HCT116 (cell line): ENCODE results near the gene PIK3R2. TPM values are rescaled to one million over a fixed set of nuclear protein-coding genes. Genes with fewer than 3 reads are reported as not detected.

Source experiments
- ATAC-seq: fragments of 200-7000 bp; cut with Tn5 transposase; 2 replicates; pipeline ENCODE4 v1.9.1; 2020; ENCODE audit warnings: mild to moderate bottlenecking, moderate library complexity
- BruUV-seq: library from RNA; stranded (reverse); fragments of 400-500 nt; replicated peaks from 2 replicates; lab custom pipeline; 2021; lab: Mats Ljungman, UMichigan
- CTCF ChIA-PET: fragments of 300-600 bp; sonication (Branson Sonifier 250); formaldehyde crosslinking; loops from one replicate; lab custom pipeline; 2021; ENCODE audit warnings: antibody characterized with exemption; lab: Charles Lee
- POLR2A ChIA-PET: fragments of 300-600, 350-600 bp; sonication (Branson Sonifier 250); formaldehyde crosslinking; loops from one replicate; lab custom pipeline; 2021; ENCODE audit warnings: antibody characterized with exemption; lab: Charles Lee
- RAD21 ChIA-PET, 2 experiments: fragments of 300-600 bp; sonication (Branson Sonifier 250); formaldehyde crosslinking; loops; one replicate each; lab custom pipeline; 2023; ENCODE audit warnings: low total read pairs in 2 of 2; ENCODE audit not compliant: uncharacterized antibody in 2 of 2, unreplicated experiment in 2 of 2, low non-redundant PET in 1 of 2; lab: Charles Lee
- DNase-seq: peaks from one replicate; pipeline ENCODE4 v3.0.0-alpha.2; 2010; ENCODE audit warnings: low read depth, low spot score
- H2AFZ ChIP-seq: fragments of 200-600 bp; shearing (Covaris generic), sonication (generic); 2 replicates; pipeline ENCODE4 v1.6.1; 2017; ENCODE audit warnings: low read depth, mixed run types, mixed read lengths, antibody characterized with exemption, low read length; ENCODE audit not compliant: poor library complexity, severe bottlenecking
- H3K27ac ChIP-seq: 2 replicates; pipeline ENCODE4 v1.5.1; 2012; ENCODE audit warnings: low read depth, low read length
- H3K27me3 ChIP-seq: fragments of 200-600 bp; sonication (generic); 2 replicates; pipeline ENCODE4 v1.6.1; 2016; ENCODE audit warnings: mixed run types, low read length, mixed read lengths; ENCODE audit not compliant: insufficient read depth
- H3K36me3 ChIP-seq, 2 experiments: fragments of 200-500 bp in 1 of 2; fragments of 200-600 bp in 1 of 2; sonication (Bioruptor generic) in 1 of 2; sonication (generic) in 1 of 2; 2 replicates each; pipeline versions ENCODE4 v1.5.1 to v1.6.1; 2014 to 2016; ENCODE audit warnings: low read length in 2 of 2, inconsistent platforms in 1 of 2, mixed read lengths in 1 of 2, mixed run types in 1 of 2; ENCODE audit not compliant: insufficient read depth in 2 of 2, control insufficient read depth in 1 of 2
- H3K4me1 ChIP-seq, 2 experiments: fragments of 200-600 bp in 1 of 2; sonication (generic) in 1 of 2; 2 replicates each; pipeline versions ENCODE4 v1.5.1 to v1.6.1; 2012 to 2017; ENCODE audit warnings: low read length in 2 of 2, inconsistent platforms in 1 of 2, mild to moderate bottlenecking in 1 of 2, mixed read lengths in 1 of 2, mixed run types in 1 of 2, moderate library complexity in 1 of 2; ENCODE audit not compliant: insufficient read depth in 2 of 2, control insufficient read depth in 1 of 2
- H3K4me2 ChIP-seq: fragments of 200-600 bp; sonication (generic); 2 replicates; pipeline ENCODE4 v1.6.1; 2017; ENCODE audit warnings: mixed run types, low read length, mixed read lengths
- H3K4me3 ChIP-seq, 2 experiments: fragments of 200-600 bp in 1 of 2; sonication (generic) in 1 of 2; replicated peaks in 1 of 2; 2 replicates each; pipeline ENCODE4 v1.5.1; 2011 to 2016; ENCODE audit warnings: low read length in 2 of 2, control low read depth in 1 of 2, low read depth in 1 of 2, mild to moderate bottlenecking in 1 of 2, mixed read lengths in 1 of 2, mixed run types in 1 of 2
- H3K79me2 ChIP-seq: fragments of 200-600 bp; sonication (generic); 2 replicates; pipeline ENCODE4 v1.6.1; 2017; ENCODE audit warnings: mild to moderate bottlenecking, mixed run types, low read length, moderate library complexity, mixed read lengths; ENCODE audit not compliant: insufficient read depth
- H3K9ac ChIP-seq: fragments of 200-600 bp; sonication (generic); 2 replicates; pipeline ENCODE4 v1.6.1; 2016; ENCODE audit warnings: low read length, mixed read lengths
- H3K9me2 ChIP-seq: fragments of 200-600 bp; sonication (generic), shearing (Covaris generic); 2 replicates; pipeline ENCODE4 v1.6.1; 2017; ENCODE audit warnings: mixed run types, mild to moderate bottlenecking, moderate library complexity; ENCODE audit not compliant: insufficient read depth
- H3K9me3 ChIP-seq, 2 experiments: fragments of 200-500 bp in 1 of 2; fragments of 200-600 bp in 1 of 2; sonication (Bioruptor generic) in 1 of 2; sonication (generic) in 1 of 2; 2 replicates each; pipeline ENCODE4 v1.6.1; 2014 to 2017; ENCODE audit warnings: low read length in 2 of 2, mixed read lengths in 2 of 2, inconsistent platforms in 1 of 2, low read depth in 1 of 2, mild to moderate bottlenecking in 1 of 2, mixed run types in 1 of 2, moderate library complexity in 1 of 2; ENCODE audit not compliant: control insufficient read depth in 1 of 2, insufficient read depth in 1 of 2
- H4K20me1 ChIP-seq: fragments of 200-600 bp; sonication (generic), shearing (Covaris generic); 2 replicates; pipeline ENCODE4 v1.6.1; 2017; ENCODE audit warnings: mixed run types, mild to moderate bottlenecking, moderate library complexity; ENCODE audit not compliant: insufficient read depth
- ATF3 ChIP-seq: IDR thresholded peaks from 2 replicates; pipeline ENCODE4 v1.6.1; 2012
- CEBPB ChIP-seq: IDR thresholded peaks from 2 replicates; pipeline ENCODE4 v1.6.1; 2012; ENCODE audit warnings: low read depth
- EGR1 ChIP-seq: IDR thresholded peaks from 2 replicates; pipeline ENCODE4 v1.6.1; 2012; ENCODE audit warnings: low read depth
- ELF1 ChIP-seq: IDR thresholded peaks from 2 replicates; pipeline ENCODE4 v1.6.1; 2012; ENCODE audit warnings: low read depth, borderline replicate concordance
- EZH2 ChIP-seq: fragments of 200-600 bp; sonication (generic); IDR thresholded peaks from 2 replicates; pipeline ENCODE4 v1.6.1; 2017; ENCODE audit warnings: antibody characterized with exemption, mixed run types
- EZH2phosphoT487 ChIP-seq: fragments of 200-600 bp; IDR thresholded peaks from 2 replicates; pipeline ENCODE4 v1.6.1; 2018; ENCODE audit warnings: antibody characterized with exemption, borderline replicate concordance
- FOSL1 ChIP-seq: IDR thresholded peaks from 2 replicates; pipeline ENCODE4 v1.6.1; 2012; ENCODE audit warnings: low read depth
- JUND ChIP-seq: IDR thresholded peaks from 2 replicates; pipeline ENCODE4 v1.6.1; 2012
- MAX ChIP-seq: IDR thresholded peaks from 2 replicates; pipeline ENCODE4 v1.6.1; 2012
- POLR2A ChIP-seq: IDR thresholded peaks from 2 replicates; pipeline ENCODE4 v1.7.0; 2011; ENCODE audit warnings: borderline replicate concordance; ENCODE audit not compliant: insufficient read depth, insufficient read length; ENCODE audit errors: extremely low read depth
- POLR2AphosphoS5 ChIP-seq: IDR thresholded peaks from 2 replicates; pipeline ENCODE4 v1.6.1; 2011; ENCODE audit warnings: mild to moderate bottlenecking, low read depth, low read length, moderate library complexity
- RAD21 ChIP-seq: IDR thresholded peaks from 2 replicates; pipeline ENCODE4 v1.6.1; 2012; ENCODE audit warnings: low read depth, mild to moderate bottlenecking
- REST ChIP-seq: IDR thresholded peaks from 2 replicates; pipeline ENCODE4 v1.6.1; 2012; ENCODE audit warnings: low read depth
- SP1 ChIP-seq: IDR thresholded peaks from 2 replicates; pipeline ENCODE4 v1.6.1; 2012; ENCODE audit warnings: low read depth
- TCF7L2 ChIP-seq: IDR thresholded peaks from 2 replicates; pipeline ENCODE4 v1.7.0; 2011; ENCODE audit warnings: borderline replicate concordance, inconsistent platforms; ENCODE audit not compliant: insufficient read depth, insufficient read length; ENCODE audit errors: extremely low read depth
- YY1 ChIP-seq: IDR thresholded peaks from 2 replicates; pipeline ENCODE4 v1.6.1; 2011; ENCODE audit warnings: low read length, low read depth, moderate library complexity, mild to moderate bottlenecking; ENCODE audit not compliant: insufficient replicate concordance; ENCODE audit errors: extremely low read depth
- ZBTB33 ChIP-seq: IDR thresholded peaks from 2 replicates; pipeline ENCODE4 v1.6.1; 2011; ENCODE audit warnings: mild to moderate bottlenecking, low read length, moderate library complexity; ENCODE audit not compliant: insufficient replicate concordance; ENCODE audit errors: extremely low read depth
- ZFX ChIP-seq: fragments of 450-650 bp; IDR thresholded peaks from 2 replicates; pipeline ENCODE4 v1.6.1; 2017
- ZNF274 ChIP-seq: fragments of 200-500 bp; sonication (Bioruptor generic); IDR thresholded peaks from 2 replicates; pipeline ENCODE4 v1.6.1; 2014; ENCODE audit warnings: mild to moderate bottlenecking, low read depth, low read length, inconsistent platforms
- intact Hi-C: fragments of 100-400 bp; cut with micrococcal nuclease; formaldehyde crosslinking; loops from 2 replicates; pipeline ENCODE4 v1.10.0; 2022
- total RNA-seq: library from RNA; stranded (reverse); gene quantifications from one replicate; pipeline ENCODE4 v1.2.1, GENCODE V29; 2021; ENCODE audit not compliant: unreplicated experiment

Gene PIK3R2
- total RNA-seq, 1 experiment from 2014 or later = 53.4 TPM

- Histone ChIP-seq H2AFZ (no peak overlapping the region), H3K9me2 (no peaks in the 10 kb centered on the region), H3K27ac (no peak overlapping the region; the same call in 1 of the 2 replicates), H3K79me2 (no peaks in the 10 kb centered on the region), H3K9ac (peak overlapping the region; percentile 35; the same call in 1 of the 2 replicates), H3K36me3 (no peaks in the 10 kb centered on the region), H3K4me3 (peak overlapping the region; percentile 30 to 49), H3K4me1 (peaks cover 13 to 22% of the 10 kb centered on the region in 2 experiments), H3K9me3 (no peaks in the 10 kb centered on the region), H3K27me3 (no peaks in the 10 kb centered on the region), H3K4me2 (peak overlapping the region; percentile 74)
- DNase-seq (no peak), ATAC-seq (no peak)
- RAD21 ChIA-PET = no interaction called here
- BruUV-seq = no TSS peak
- TF ChIP-seq ELF1 (no peak), ZNF274 (no peak), RAD21 (no peak), POLR2AphosphoS5 (no peak), POLR2A (no peak), MAX (no peak), YY1 (no peak), REST (no peak), TCF7L2 (no peak), JUND (no peak), CEBPB (no peak), FOSL1 (no peak), EZH2 (no peak), ZFX (no peak), ATF3 (no peak), EZH2phosphoT487 (no peak), ZBTB33 (no peak), SP1 (no peak), EGR1 (no peak)
- TF ChIP-seq, all 23 proteins: peak for 0
- POLR2A ChIA-PET = no interaction called here
- intact Hi-C loops = no loop called here
- no peaks in the 10 kb centered on the region for H4K20me1 ChIP-seq
- CTCF ChIA-PET = no interaction called here
These were observed 48.2 kb upstream of the PIK3R2 start for GRCh38 chr19:18104793-18105131.
